Fibroblast of lung (primary cell): ENCODE measurements around the gene SLMAP. TPM values are rescaled to one million over a fixed set of nuclear protein-coding genes. Genes with fewer than 3 reads are reported as not detected.

Source experiments
- DNase-seq, 2 donors: peaks; one replicate each; pipeline versions ENCODE4 v3.0.0 to v3.0.0-alpha.2; 2010; ENCODE audit warnings: low read depth in 2 of 2
- H2AFZ ChIP-seq: 2 replicates; pipeline ENCODE4 v1.5.1; 2012; ENCODE audit warnings: low read length, control low read depth, inconsistent platforms
- H3K27ac ChIP-seq: 2 replicates; pipeline ENCODE4 v1.5.1; 2011; ENCODE audit warnings: low read length, control low read depth; ENCODE audit not compliant: insufficient read depth
- H3K27me3 ChIP-seq: 2 replicates; pipeline ENCODE4 v1.5.1; 2011; ENCODE audit warnings: mild to moderate bottlenecking, low read length; ENCODE audit not compliant: control insufficient read depth, insufficient read depth
- H3K36me3 ChIP-seq: 2 replicates; pipeline ENCODE4 v1.5.1; 2011; ENCODE audit warnings: low read length; ENCODE audit not compliant: control insufficient read depth, insufficient read depth
- H3K4me1 ChIP-seq: 2 replicates; pipeline ENCODE4 v1.5.1; 2011; ENCODE audit warnings: low read length; ENCODE audit not compliant: control insufficient read depth, insufficient read depth; ENCODE audit errors: extremely low read depth
- H3K4me2 ChIP-seq: 2 replicates; pipeline ENCODE4 v1.5.1; 2011; ENCODE audit warnings: low read length, control low read depth; ENCODE audit not compliant: insufficient read depth; ENCODE audit errors: extremely low read depth
- H3K4me3 ChIP-seq, 4 experiments: fragments of 200-600 bp in 1 of 4; sonication (generic) in 1 of 4; replicated peaks in 1 of 4; 2 replicates each; pipeline ENCODE4 v1.5.1; 2011 to 2016; ENCODE audit warnings: low read length in 4 of 4, low read depth in 3 of 4, mild to moderate bottlenecking in 3 of 4, control low read depth in 2 of 4, inconsistent platforms in 1 of 4, mixed read lengths in 1 of 4; ENCODE audit not compliant: insufficient read depth in 1 of 4; ENCODE audit errors: control extremely low read depth in 1 of 4
- H3K79me2 ChIP-seq: 2 replicates; pipeline ENCODE4 v1.5.1; 2012; ENCODE audit warnings: mild to moderate bottlenecking, low read length, inconsistent platforms; ENCODE audit not compliant: control insufficient read depth, insufficient read depth
- H3K9ac ChIP-seq: 2 replicates; pipeline ENCODE4 v1.5.1; 2011; ENCODE audit warnings: mild to moderate bottlenecking, low read length, control low read depth; ENCODE audit not compliant: insufficient read depth
- H3K9me3 ChIP-seq: 2 replicates; pipeline ENCODE4 v1.5.1; 2012; ENCODE audit warnings: low read depth, low read length; ENCODE audit not compliant: control insufficient read depth, insufficient read depth
- H4K20me1 ChIP-seq: 2 replicates; pipeline ENCODE4 v1.5.1; 2011; ENCODE audit warnings: low read length; ENCODE audit not compliant: control insufficient read depth, insufficient read depth; ENCODE audit errors: extremely low read depth
- CTCF ChIP-seq, 2 donors: IDR thresholded peaks in 1 of 2; conservative IDR thresholded peaks in 1 of 2; 1 replicate in 1 of 2; 2 replicates in 1 of 2; pipeline ENCODE4 v1.5.1; 2011 to 2012; ENCODE audit warnings: low read length in 2 of 2, control low read depth in 1 of 2, inconsistent platforms in 1 of 2, low read depth in 1 of 2, mild to moderate bottlenecking in 1 of 2
- EZH2 ChIP-seq: IDR thresholded peaks from 2 replicates; pipeline ENCODE4 v1.5.1; 2012; ENCODE audit warnings: low read length, control low read depth, mild to moderate bottlenecking; ENCODE audit errors: missing control alignments
- polyA plus RNA-seq, 2 donors: library from polyadenylated mRNA; depleted of rRNA in 1 of 2; stranded (reverse) in 1 of 2; unstranded in 1 of 2; fragments of >200 nt; gene quantifications; 2 replicates each; pipeline ENCODE4 v1.2.1, GENCODE V29; 2011 to 2012; ENCODE audit warnings: missing spikeins in 1 of 2
- total RNA-seq: library from RNA; depleted of rRNA; stranded (reverse); fragments of >200 nt; gene quantifications from 2 replicates; pipeline ENCODE4 v1.2.1, GENCODE V29; 2014

The SLMAP gene
- total and polyA plus RNA-seq, 2 donors (not counting 1 experiment from before 2014, with no cell fraction given) = 35.3 to 55.5 TPM

GRCh38 chr3:57827757-57828156 is 71.6 kb downstream of the SLMAP start:
- Histone ChIP-seq H3K4me1 (no peaks in the 10 kb centered on the region), H3K4me2 (no peak overlapping the region), H4K20me1 (no peaks in the 10 kb centered on the region), H3K36me3 (no peaks in the 10 kb centered on the region), H3K9ac (no peak overlapping the region), H3K79me2 (peaks cover 7% of the 10 kb centered on the region), H3K27ac (no peak overlapping the region), H3K4me3 (no peak overlapping the region), H3K27me3 (no peaks in the 10 kb centered on the region), H3K9me3 (no peaks in the 10 kb centered on the region), H2AFZ (no peak overlapping the region)
- TF ChIP-seq CTCF (conservative IDR thresholded peaks at IDR 0.05 in 1 of 2, IDR thresholded peaks at IDR 0.05 in 1 of 2; ENCODE audit: low read depth in 1 of 2, low read length in 2 of 2) (no peak), EZH2 (no peak)
- DNase-seq = no peak

- H3K4me3 ChIP-seq = no peak overlapping the region
- no peaks in the 10 kb centered on the region for H4K20me1 ChIP-seq
- H3K36me3 ChIP-seq = no peaks in the 10 kb centered on the region
- no peak overlapping the region for H3K4me2 ChIP-seq
- no peak for DNase-seq
- H3K27ac ChIP-seq = no peak overlapping the region
- no peaks in the 10 kb centered on the region for H3K27me3 ChIP-seq
- H3K4me1 ChIP-seq = no peaks in the 10 kb centered on the region
- TF ChIP-seq CTCF (conservative IDR thresholded peaks at IDR 0.05 in 1 of 2, IDR thresholded peaks at IDR 0.05 in 1 of 2; ENCODE audit: low read depth in 1 of 2, low read length in 2 of 2) (no peak), EZH2 (no peak)
- H3K9me3 ChIP-seq = no peaks in the 10 kb centered on the region
- no peak overlapping the region for H3K9ac ChIP-seq
- no peak overlapping the region for H2AFZ ChIP-seq
- peaks cover 3% of the 10 kb centered on the region for H3K79me2 ChIP-seq
These were observed 76.4 kb downstream of the SLMAP start for GRCh38 chr3:57832486-57832885.

- H3K4me2 ChIP-seq = no peak overlapping the region
- no peaks in the 10 kb centered on the region for H3K36me3 ChIP-seq
- no peak for TF ChIP-seq CTCF (conservative IDR thresholded peaks at IDR 0.05 in 1 of 2, IDR thresholded peaks at IDR 0.05 in 1 of 2; ENCODE audit: low read depth in 1 of 2, low read length in 2 of 2)
- TF ChIP-seq EZH2 = no peak
- no peak overlapping the region for H3K9ac ChIP-seq
- no peaks in the 10 kb centered on the region for H3K27me3 ChIP-seq
- H2AFZ ChIP-seq = no peak overlapping the region
- H3K9me3 ChIP-seq = no peaks in the 10 kb centered on the region
- H3K79me2 ChIP-seq = peaks cover 3% of the 10 kb centered on the region
- H4K20me1 ChIP-seq = no peaks in the 10 kb centered on the region
- no peak overlapping the region for H3K4me3 ChIP-seq
- DNase-seq = no peak
- no peaks in the 10 kb centered on the region for H3K4me1 ChIP-seq
- no peak overlapping the region for H3K27ac ChIP-seq
These were observed 76.8 kb downstream of the SLMAP start for GRCh38 chr3:57832900-57833313.
